Thyroid gland (tissue), 4 donors: ENCODE measurements around the gene EIF4A3. TPM values are rescaled to one million over a fixed set of nuclear protein-coding genes. Genes with fewer than 3 reads are reported as not detected.

Experiments used
- DNase-seq, 2 donors: peaks; one replicate each; pipeline ENCODE4 v3.0.0-alpha.2; 2019
- H3K27ac ChIP-seq, 3 donors: fragments of 200-600 bp; sonication (generic); 1 replicate in 2 of 3; 2 replicates in 1 of 3; pipeline ENCODE4 v1.5.1; 2016 to 2019; ENCODE audit warnings: mild to moderate bottlenecking in 1 of 3, moderate library complexity in 1 of 3
- H3K27me3 ChIP-seq: fragments of 200-600 bp; sonication (generic); one replicate; pipeline ENCODE4 v1.5.1; 2019
- H3K36me3 ChIP-seq, 2 donors: fragments of 200-600 bp; sonication (generic); one replicate each; pipeline ENCODE4 v1.5.1; 2016 to 2019
- H3K4me1 ChIP-seq, 2 donors: fragments of 200-600 bp; sonication (generic); one replicate each; pipeline ENCODE4 v1.5.1; 2017 to 2019
- H3K4me3 ChIP-seq, 3 donors: fragments of 200-600 bp; sonication (generic); replicated peaks in 1 of 3; 1 replicate in 2 of 3; 2 replicates in 1 of 3; pipeline ENCODE4 v1.5.1; 2016; ENCODE audit warnings: mild to moderate bottlenecking in 1 of 3
- H3K9me3 ChIP-seq: fragments of 200-600 bp; sonication (generic); one replicate; pipeline ENCODE4 v1.5.1; 2017
- CTCF ChIP-seq, 6 experiments: fragments of 200-600 bp in 3 of 6; fragments of 450-650 bp in 3 of 6; sonication (generic) in 3 of 6; IDR thresholded peaks; one replicate each; pipeline ENCODE4 v1.5.1; 2016 to 2019; ENCODE audit warnings: antibody characterized with exemption in 6 of 6, mild to moderate bottlenecking in 2 of 6, inconsistent platforms in 1 of 6, moderate library complexity in 1 of 6
- POLR2A ChIP-seq, 2 donors: fragments of 450-650 bp; IDR thresholded peaks; one replicate each; pipeline ENCODE4 v1.6.1; 2017; ENCODE audit warnings: antibody characterized with exemption in 2 of 2, mild to moderate bottlenecking in 2 of 2, moderate library complexity in 1 of 2
- WGBS, 2 donors: methylation state at CpG; one replicate each; pipeline ENCODE4 v1.1.5; 2017; 5-methylcytosine and 5-hydroxymethylcytosine counted together
- intact Hi-C: fragments of 100-400 bp; cut with DNase I; formaldehyde crosslinking; loops from one replicate; pipeline ENCODE4 v1.15.1; 2023
- total RNA-seq, 4 donors: library from RNA; depleted of rRNA; stranded (reverse); fragments of >200 nt; gene quantifications; one replicate each; pipeline ENCODE4 v1.2.3, GENCODE V29; 2016

Gene EIF4A3
- total RNA-seq, 4 donors from 2014 or later: 42.9 to 79.8 (median 47.4) TPM

- Histone ChIP-seq H3K4me3 (no peak overlapping the region), H3K9me3 (no peaks in the 10 kb centered on the region), H3K27ac (peak overlapping the region in 1 of 3 donors; percentile 3), H3K36me3 (no peaks in the 10 kb centered on the region), H3K27me3 (no peaks in the 10 kb centered on the region), H3K4me1 (peaks cover 0 to 15% of the 10 kb centered on the region in 2 donors)
- peak in 3 of 6 experiments; percentile 27 to 45 (median 44) for TF ChIP-seq CTCF (IDR thresholded peaks at IDR 0.05)
- TF ChIP-seq POLR2A (IDR thresholded peaks at IDR 0.05): no peak
- intact Hi-C loops: no loop called here
- DNase-seq: peak; percentile 35 to 42
- 61 to 64% methylated on average over 14 to 15 of the region's 15 CpGs for WGBS, 2 donors
Measured at GRCh38 chr17:80124351-80124981, 22.5 kb downstream of the EIF4A3 start.

- TF ChIP-seq POLR2A (IDR thresholded peaks at IDR 0.05) (no peak), CTCF (IDR thresholded peaks at IDR 0.05) (no peak)
- DNase-seq: no peak
- H3K4me3 ChIP-seq: no peak overlapping the region
- WGBS, 2 donors: 83 to 90% methylated on average over 15 of the region's 15 CpGs
- H3K27me3 ChIP-seq: no peaks in the 10 kb centered on the region
- H3K27ac ChIP-seq: no peak overlapping the region
- no peaks in the 10 kb centered on the region for H3K9me3 ChIP-seq
- no peaks in the 10 kb centered on the region for H3K36me3 ChIP-seq
- H3K4me1 ChIP-seq: peaks cover 0 to 15% of the 10 kb centered on the region in 2 donors
- intact Hi-C loops: no loop called here
Measured at GRCh38 chr17:80123791-80124190, 23.1 kb downstream of the EIF4A3 start.

- TF ChIP-seq POLR2A (IDR thresholded peaks at IDR 0.05) (no peak), CTCF (IDR thresholded peaks at IDR 0.05) (no peak)
- 78 to 90% methylated on average over 6 of the region's 6 CpGs for WGBS, 2 donors
Measured at GRCh38 chr17:80122926-80123505, 23.9 kb downstream of the EIF4A3 start.

DNA sequence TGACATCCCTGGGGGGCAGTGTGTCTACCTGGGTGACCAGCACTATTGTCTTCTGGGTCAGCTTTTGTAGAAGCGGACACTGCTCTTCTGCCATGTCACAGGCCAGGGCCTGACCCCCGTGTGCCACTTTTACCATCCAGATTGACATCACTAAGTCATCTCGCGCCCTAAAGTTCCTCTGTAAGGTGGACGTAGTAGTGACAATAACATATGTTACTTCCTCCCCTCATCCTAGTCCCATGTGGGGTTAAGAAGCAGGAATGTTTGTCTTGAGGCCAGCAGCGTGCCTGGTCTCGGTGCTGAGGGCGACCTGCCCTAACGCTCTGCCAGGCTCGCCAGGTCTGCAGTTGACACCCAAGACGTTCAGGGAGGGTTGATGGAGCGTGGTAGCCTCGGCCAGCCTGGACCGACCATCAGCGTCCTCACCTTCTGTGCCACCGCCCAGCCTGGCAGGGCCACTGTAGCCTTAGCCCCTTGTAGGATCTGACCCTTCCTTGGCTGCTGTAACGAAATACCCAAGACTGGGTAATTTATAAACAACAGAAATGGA, 24.8 kb downstream of the EIF4A3 start:
- Histone ChIP-seq H3K4me3 (no peak overlapping the region), H3K4me1 (peaks cover 0 to 15% of the 10 kb centered on the region in 2 donors), H3K27me3 (no peaks in the 10 kb centered on the region), H3K27ac (no peak overlapping the region), H3K9me3 (no peaks in the 10 kb centered on the region), H3K36me3 (no peaks in the 10 kb centered on the region)
- DNase-seq: no peak
- TF ChIP-seq POLR2A (IDR thresholded peaks at IDR 0.05) (no peak), CTCF (IDR thresholded peaks at IDR 0.05) (no peak)
- 89 to 91% methylated on average over 6 to 16 of the region's 17 CpGs for WGBS, 2 donors
- intact Hi-C loops: no loop called here

More at GRCh38 chr17:80122926-80123505, 23.9 kb downstream of the EIF4A3 start:
- Histone ChIP-seq H3K4me3 (no peak overlapping the region), H3K27ac (no peak overlapping the region), H3K36me3 (no peaks in the 10 kb centered on the region), H3K4me1 (peaks cover 0 to 15% of the 10 kb centered on the region in 2 donors), H3K27me3 (no peaks in the 10 kb centered on the region), H3K9me3 (no peaks in the 10 kb centered on the region)
- DNase-seq: no peak
- intact Hi-C loops: no loop called here

- Histone ChIP-seq H3K36me3 (no peaks in the 10 kb centered on the region), H3K9me3 (no peaks in the 10 kb centered on the region), H3K27me3 (no peaks in the 10 kb centered on the region), H3K27ac (no peak overlapping the region), H3K4me3 (no peak overlapping the region), H3K4me1 (peaks cover 0 to 6% of the 10 kb centered on the region in 2 donors)
- WGBS, 2 donors: 91 to 95% methylated on average over 9 of the region's 9 CpGs
- no peak for DNase-seq
- TF ChIP-seq CTCF (IDR thresholded peaks at IDR 0.05) (no peak), POLR2A (IDR thresholded peaks at IDR 0.05) (no peak)
- intact Hi-C loops: no loop called here
Measured at GRCh38 chr17:80119839-80120238, 27.1 kb downstream of the EIF4A3 start.
